OCI-M1 (cell line): ENCODE measurements around the gene CHMP4B.

Experiments
- DNase-seq: peaks from one replicate; lab custom pipeline; 2025; lab: John Stamatoyannopoulos, UW

Gene CHMP4B

GRCh38 chr20:33840160-33840559 is 29.0 kb downstream of the CHMP4B start:
- no peak for DNase-seq

DNA sequence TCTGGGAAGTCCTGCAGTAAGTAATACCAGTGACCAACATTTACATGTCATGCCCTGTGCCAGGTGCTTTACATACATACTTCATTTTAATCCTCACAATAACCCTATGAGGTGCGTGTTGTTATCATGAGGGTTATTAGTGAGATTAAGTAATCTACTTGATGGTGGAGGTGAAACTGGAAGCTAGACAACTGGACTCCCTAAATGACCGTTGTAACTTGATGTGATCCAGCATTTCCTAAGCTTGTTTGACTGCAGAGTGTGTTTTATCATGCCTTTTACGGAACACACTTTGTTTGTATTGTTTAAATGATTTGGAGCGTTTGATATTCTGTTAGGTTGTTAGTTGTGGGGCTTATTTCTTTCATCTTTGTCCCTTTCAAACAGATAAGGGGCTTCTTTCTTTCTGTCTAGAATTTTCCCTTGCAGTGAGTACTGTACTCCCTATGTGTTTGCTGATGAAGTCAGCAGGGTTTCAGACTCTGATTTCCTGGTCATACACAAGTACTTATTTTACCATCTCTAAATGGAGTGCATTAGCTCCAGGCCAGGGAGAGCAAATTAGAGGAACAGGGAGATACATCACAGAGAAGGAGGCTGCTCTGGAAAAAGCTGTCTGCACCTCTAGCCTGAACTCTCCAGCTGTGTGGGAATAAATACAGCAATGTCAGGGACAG is 29.7 kb downstream of the CHMP4B start:
- no peak for DNase-seq

GRCh38 chr20:33841436-33841799 is 30.3 kb downstream of the CHMP4B start:
- no peak for DNase-seq

- DNase-seq: no peak
These were observed 31.2 kb downstream of the CHMP4B start for GRCh38 chr20:33842346-33842745.

DNA sequence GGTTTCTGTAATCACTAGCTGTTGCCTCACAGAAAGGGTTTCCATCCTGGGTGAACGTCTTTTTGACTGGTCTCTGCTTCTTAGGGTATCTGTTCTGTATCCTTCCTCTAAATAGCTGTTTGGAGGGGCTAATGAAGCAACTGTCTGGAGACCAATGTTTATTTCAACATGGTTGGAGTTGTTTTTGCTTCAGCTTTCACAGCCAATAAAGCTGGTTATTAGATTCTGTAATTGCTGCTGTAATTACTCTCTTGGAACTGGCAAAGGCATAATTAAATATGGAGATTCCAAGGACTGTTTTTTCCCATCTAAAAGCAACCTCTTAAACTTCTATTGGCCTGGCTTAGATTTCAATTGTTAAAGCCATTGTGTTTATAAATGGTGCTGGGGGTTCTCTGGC is 31.9 kb downstream of the CHMP4B start:
- no peak for DNase-seq

GRCh38 chr20:33843854-33844253 is 32.7 kb downstream of the CHMP4B start:
- DNase-seq: no peak

DNA sequence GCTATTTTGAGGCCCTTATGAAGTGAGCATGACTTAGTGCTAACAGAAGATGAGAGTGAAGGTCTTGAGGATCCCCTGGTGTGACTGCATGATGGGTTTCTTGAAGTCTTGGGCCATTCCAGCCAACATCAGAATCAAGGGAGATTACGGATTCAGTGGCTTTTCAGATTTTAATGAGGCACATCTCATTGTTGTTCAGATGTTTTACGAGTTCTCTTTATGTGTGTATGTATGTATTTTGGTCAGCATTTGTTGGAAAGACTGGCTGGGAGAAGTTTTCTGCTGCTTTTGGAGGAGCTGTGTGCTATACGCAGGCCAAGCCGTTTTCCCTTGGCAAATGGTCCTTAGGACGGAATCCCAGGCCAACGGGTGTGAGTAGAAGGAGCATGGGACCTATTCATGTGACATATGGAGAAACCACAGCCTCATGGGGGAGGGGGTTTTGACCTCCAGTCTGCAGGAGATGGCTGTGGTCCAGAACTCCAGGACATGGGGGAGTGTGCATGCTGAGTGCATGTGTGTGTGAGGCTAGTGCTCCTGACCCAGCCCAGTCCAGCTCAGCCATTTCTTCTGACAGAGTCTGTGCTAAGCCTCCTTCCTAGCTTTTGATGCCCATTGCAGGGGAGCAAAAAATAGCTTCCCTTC is 35.3 kb downstream of the CHMP4B start:
- peak; percentile 53 for DNase-seq

- DNase-seq: no peak
These were observed 35.9 kb downstream of the CHMP4B start for GRCh38 chr20:33847006-33847405.

DNA sequence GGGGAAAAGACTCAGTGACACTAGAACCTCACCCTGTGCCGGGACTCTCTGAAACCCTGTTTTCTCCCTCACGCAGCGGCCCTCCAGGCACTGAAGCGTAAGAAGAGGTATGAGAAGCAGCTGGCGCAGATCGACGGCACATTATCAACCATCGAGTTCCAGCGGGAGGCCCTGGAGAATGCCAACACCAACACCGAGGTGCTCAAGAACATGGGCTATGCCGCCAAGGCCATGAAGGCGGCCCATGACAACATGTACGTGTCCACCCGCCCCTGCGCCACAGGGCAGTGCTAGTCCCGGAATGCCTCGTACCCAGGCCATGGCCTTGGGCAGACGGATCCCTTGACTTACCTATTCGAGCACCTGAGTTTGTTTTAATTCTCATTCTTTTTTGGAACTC is 37.2 kb downstream of the CHMP4B start:
- DNase-seq: no peak

DNA sequence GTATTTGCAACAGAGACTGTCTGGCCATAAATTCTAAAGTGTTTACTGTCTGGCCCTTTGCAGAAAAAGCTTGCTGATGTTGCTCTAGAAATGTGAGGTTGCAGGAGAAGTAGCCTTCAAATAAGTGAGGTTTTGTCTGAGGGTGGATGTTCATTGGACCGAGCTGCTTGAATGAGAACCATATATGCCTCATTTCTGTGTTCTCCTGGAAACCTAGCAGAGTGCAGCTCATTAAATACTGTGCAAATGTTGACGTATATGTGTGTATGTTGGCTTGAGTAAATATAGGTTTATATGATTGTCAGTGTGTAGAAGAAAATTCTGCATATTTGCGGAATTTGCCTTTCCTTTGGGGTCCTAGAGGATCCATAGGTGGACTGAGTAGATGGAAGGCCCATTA is 39.0 kb downstream of the CHMP4B start:
- no peak for DNase-seq

GRCh38 chr20:33851842-33852466 is 40.8 kb downstream of the CHMP4B start:
- peak; percentile 13 for DNase-seq

GRCh38 chr20:33852626-33853506 is 41.7 kb downstream of the CHMP4B start:
- DNase-seq: no peak

GRCh38 chr20:33853507-33853813 is 42.3 kb downstream of the CHMP4B start:
- DNase-seq: no peak

DNA sequence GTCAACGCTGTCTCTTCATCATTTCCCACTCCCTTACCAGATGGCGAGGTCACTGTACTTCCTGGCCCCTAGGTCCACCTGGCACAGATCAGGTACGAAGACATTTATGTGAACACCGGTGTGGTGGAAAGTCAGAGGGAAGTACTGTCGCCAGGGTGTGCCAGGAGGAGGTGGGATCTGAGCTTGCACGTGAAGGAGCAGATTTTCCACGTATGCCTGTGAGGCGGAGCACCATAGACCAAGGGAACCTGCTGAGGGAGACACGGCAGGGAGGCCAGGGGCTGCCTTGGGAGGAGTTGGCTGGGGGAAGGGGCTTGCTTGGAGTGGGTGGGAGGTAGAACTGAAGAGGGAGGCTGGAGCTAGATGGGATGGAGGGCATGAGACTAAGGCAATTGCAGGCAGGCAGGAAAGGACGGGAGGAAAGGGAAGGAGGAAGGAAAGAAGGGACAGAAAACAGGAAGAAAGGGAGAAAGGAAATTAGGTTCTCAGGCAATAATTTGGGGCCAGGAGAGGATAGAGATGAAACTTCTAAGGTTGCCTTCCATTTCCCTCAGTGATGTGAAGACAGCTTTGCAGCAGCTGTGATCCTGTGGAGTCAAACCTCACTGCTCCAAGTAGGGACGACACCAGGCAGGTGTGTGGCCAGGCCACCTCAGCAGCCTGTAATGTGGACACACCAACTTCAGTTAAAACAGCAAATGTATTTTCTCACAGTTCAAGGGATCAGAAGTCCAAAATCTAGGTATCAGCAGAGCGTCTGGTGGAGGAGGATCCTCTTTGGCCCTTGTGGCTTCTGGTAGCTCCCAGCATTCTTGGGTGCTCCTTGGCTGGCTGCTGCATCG is 46.8 kb downstream of the CHMP4B start:
- no peak for DNase-seq

GRCh38 chr20:33858666-33859065 is 47.5 kb downstream of the CHMP4B start:
- no peak for DNase-seq

- no peak for DNase-seq
These were observed 48.1 kb downstream of the CHMP4B start for GRCh38 chr20:33859157-33859695.

GRCh38 chr20:33859751-33860150 is 48.6 kb downstream of the CHMP4B start:
- no peak for DNase-seq

DNA sequence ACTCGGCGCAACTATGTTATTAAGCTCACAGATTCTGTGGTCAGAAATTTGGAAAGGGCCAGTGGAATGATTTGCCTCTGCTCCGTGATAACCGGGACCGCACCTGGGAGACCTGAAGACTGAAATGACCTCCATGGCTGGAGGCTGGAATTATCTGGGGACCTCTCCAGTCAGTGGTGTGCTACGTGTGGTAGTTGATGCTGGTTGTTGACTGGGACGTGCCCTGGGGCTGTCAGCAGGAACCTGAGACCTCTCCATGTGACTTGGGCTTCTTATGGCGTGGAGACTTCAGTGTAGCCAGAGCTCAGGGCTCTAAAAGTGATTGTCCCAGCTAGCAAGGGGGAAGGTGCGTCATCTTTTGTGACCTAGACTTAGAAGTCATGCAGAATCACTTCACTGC is 50.3 kb downstream of the CHMP4B start:
- no peak for DNase-seq

- DNase-seq: peak; percentile 53
These were observed 51.7 kb downstream of the CHMP4B start for GRCh38 chr20:33862709-33863403.

DNA sequence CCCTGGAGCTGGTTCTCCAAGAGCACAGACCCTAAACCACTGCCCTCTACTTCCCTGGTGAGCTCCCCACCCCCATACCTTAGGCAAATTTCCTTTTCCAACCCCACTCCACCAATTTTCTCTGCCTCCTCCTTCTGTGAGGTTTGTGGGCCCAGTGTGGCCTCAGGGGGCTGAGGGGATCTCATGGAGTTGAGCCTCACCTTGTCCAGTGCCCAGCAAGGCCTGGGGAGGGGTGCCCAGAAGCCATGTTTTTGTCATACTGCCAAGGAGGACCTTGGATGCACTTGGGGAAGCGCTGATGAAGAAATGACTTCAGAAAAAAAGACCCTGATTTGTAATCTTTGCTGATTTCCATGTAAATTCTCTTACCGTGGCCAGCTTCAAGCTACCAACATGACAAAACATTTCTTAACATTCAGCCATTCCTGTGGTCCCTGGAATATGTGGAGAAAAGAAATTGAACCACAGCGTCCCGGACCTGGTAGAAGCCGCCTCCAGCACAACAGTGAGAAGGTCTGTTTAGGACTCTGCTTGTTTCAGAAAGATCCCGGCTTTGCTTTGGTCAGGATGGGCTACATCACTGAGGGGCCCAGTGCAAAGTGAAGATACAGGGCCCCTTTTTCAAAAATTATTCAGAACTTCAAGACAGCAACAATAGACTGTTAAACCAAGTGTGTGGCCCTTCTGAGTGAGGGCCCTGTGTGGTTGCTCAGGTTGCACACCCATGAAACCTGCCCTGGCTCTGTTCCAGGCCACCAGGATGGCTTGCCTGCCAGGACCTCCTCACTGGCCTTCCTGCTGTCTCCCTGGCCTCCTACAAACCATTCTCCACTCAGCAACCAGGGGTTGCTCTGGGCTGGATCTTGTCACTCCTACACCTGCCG is 52.5 kb downstream of the CHMP4B start:
- DNase-seq: no peak
